Sigmoid colon (tissue), 4 donors: Measurements from ENCODE around the gene PLSCR2.

Source experiments
- CTCF ChIP-seq, 4 experiments: fragments of 450-650 bp in 3 of 4; fragments of 200-600 bp in 1 of 4; IDR thresholded peaks; one replicate each; pipeline ENCODE4 v1.5.1; 2016 to 2019; ENCODE audit warnings: antibody characterized with exemption in 4 of 4, mild to moderate bottlenecking in 3 of 4, moderate library complexity in 2 of 4
- EP300 ChIP-seq, 4 donors: sonication (generic); formaldehyde crosslinking; IDR thresholded peaks; one replicate each; pipeline ENCODE4 v1.6.1; 2017; ENCODE audit warnings: antibody characterized with exemption in 4 of 4

- TF ChIP-seq CTCF (IDR thresholded peaks at IDR 0.05) (no peak), EP300 (IDR thresholded peaks at IDR 0.05) (no peak)
Observed at GRCh38 chr3:146504498-146505197, 35.3 kb upstream of the PLSCR2 start.
